ENCODE measurements around the gene DGLUCY. TPM values are rescaled to one million over a fixed set of nuclear protein-coding genes. Genes with fewer than 3 reads are reported as not detected.
"Not testable (repeated sequence)": the region's sequence is repeated elsewhere in the genome, so short reads cannot be mapped to it uniquely, and the experiment has no call there.

The DGLUCY gene
- total RNA-seq, 1 donor from 2014 or later = 59.2 TPM

DNA sequence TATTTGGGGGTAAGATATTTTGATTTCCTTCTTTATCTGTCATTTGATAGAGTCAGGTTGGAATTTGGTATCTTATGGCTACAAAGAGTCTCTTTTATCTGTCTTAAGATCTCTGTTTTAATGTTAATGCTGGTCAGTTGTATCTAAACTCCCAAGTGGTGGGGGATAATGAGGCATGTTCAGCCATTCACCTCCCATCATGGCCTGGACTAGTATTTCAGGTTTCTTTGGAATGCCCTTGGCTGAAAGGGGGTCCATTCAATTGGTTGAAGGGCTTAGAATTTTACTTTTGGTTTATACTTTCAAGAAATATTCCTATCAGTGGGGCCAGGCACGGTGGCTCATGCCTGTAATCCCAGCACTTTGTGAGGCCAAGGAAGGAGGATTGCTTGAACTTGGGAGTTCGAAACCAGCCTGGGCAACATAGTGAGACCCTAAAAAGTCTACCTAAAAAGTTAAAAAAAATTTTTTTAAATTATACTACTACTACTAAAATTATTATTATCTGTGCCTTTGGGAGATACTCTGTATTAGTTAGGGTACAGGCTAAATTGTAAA, 4.7 kb downstream of the DGLUCY start:
- TF ChIP-seq, protein P1, sequence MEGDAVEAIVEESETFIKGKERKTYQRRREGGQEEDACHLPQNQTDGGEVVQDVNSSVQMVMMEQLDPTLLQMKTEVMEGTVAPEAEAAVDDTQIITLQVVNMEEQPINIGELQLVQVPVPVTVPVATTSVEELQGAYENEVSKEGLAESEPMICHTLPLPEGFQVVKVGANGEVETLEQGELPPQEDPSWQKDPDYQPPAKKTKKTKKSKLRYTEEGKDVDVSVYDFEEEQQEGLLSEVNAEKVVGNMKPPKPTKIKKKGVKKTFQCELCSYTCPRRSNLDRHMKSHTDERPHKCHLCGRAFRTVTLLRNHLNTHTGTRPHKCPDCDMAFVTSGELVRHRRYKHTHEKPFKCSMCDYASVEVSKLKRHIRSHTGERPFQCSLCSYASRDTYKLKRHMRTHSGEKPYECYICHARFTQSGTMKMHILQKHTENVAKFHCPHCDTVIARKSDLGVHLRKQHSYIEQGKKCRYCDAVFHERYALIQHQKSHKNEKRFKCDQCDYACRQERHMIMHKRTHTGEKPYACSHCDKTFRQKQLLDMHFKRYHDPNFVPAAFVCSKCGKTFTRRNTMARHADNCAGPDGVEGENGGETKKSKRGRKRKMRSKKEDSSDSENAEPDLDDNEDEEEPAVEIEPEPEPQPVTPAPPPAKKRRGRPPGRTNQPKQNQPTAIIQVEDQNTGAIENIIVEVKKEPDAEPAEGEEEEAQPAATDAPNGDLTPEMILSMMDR (IDR thresholded peaks at IDR 0.05) = no peak
- DNase-seq (ENCODE audit: low spot score in 2 of 2) = no peak
- no peak overlapping the region for H3K27ac ChIP-seq
- no peaks in the 10 kb centered on the region for H3K9me3 ChIP-seq
- H3K36me3 ChIP-seq = no peaks in the 10 kb centered on the region
- H3K27me3 ChIP-seq = no peaks in the 10 kb centered on the region
- H3K4me1 ChIP-seq = peaks cover 7 to 11% of the 10 kb centered on the region in 2 donors
- intact Hi-C loops (cut with DNase I) = no loop called here
- H3K4me3 ChIP-seq = no peak overlapping the region

DNA sequence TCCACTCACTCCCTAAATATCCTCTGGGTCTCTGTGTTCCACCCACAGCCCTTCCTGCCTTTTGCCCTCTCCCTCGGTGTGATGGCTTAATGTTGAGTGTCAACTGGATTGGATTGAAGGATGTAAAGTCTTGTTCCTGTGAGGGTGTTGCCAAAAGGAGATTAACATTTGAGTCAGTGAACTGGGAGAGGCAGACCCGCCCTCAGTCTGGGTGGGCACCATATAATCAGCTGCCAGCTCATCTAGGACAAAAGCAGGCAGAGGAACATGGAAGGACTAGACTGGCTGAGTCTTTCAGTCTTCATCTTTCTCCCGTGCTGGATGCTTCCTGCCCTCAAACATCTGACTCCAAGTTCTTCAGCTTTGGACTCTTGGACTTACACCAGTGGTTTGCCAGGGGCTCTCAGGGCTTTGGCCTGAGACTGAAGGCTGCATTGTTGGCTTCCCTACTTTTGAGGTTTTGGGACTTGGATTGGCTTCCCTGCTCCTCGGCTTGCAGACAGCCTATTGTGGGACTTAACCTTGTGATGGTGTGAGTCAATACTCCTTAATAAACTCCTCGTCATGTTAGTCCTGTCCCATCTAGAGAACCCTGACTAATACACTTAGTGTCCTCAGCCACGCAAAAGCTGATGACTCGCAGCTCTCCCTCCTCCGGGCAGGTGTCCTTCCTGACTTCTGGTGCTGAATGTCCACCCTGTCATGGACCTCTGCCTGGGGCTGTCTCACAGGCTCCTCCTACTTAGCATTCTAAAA, 5.9 kb downstream of the DGLUCY start:
- TF ChIP-seq, protein P1 (IDR thresholded peaks at IDR 0.05) = no peak
- Histone ChIP-seq H3K36me3 (no peaks in the 10 kb centered on the region), H3K9me3 (no peaks in the 10 kb centered on the region), H3K4me1 (peaks cover 7 to 9% of the 10 kb centered on the region in 2 donors), H3K27ac (no peak overlapping the region), H3K4me3 (no peak overlapping the region), H3K27me3 (no peaks in the 10 kb centered on the region)
- intact Hi-C loops (cut with DNase I) = no loop called here
- no peak for DNase-seq (ENCODE audit: low spot score in 2 of 2)

DNA sequence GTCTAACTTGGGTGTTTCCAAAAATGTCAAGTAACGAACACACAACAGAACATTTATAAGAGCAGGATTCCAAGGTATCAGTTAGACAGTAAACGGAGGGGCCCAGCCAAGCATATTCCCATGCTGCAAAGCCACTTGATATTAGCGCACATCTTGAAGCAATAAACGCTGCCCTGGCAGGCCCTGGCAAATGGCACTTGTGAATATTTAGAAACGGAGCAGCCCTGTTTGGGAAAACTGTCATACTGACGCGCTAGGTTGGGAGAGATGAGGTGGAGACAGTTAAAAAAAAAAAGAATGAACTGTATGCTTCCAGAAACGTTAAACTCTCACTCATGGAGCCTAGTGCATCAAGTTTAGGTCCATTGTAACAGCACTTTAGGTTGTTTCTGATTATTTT, 9.3 kb downstream of the DGLUCY start:
- Histone ChIP-seq H3K4me1 (no peaks in the 10 kb centered on the region), H3K9me3 (no peaks in the 10 kb centered on the region), H3K27ac (no peak overlapping the region), H3K27me3 (no peaks in the 10 kb centered on the region), H3K36me3 (no peaks in the 10 kb centered on the region), H3K4me3 (no peak overlapping the region)
- intact Hi-C loops (cut with DNase I) = no loop called here
- TF ChIP-seq, protein P1 (IDR thresholded peaks at IDR 0.05) = no peak
- DNase-seq (ENCODE audit: low spot score in 2 of 2) = no peak

DNA sequence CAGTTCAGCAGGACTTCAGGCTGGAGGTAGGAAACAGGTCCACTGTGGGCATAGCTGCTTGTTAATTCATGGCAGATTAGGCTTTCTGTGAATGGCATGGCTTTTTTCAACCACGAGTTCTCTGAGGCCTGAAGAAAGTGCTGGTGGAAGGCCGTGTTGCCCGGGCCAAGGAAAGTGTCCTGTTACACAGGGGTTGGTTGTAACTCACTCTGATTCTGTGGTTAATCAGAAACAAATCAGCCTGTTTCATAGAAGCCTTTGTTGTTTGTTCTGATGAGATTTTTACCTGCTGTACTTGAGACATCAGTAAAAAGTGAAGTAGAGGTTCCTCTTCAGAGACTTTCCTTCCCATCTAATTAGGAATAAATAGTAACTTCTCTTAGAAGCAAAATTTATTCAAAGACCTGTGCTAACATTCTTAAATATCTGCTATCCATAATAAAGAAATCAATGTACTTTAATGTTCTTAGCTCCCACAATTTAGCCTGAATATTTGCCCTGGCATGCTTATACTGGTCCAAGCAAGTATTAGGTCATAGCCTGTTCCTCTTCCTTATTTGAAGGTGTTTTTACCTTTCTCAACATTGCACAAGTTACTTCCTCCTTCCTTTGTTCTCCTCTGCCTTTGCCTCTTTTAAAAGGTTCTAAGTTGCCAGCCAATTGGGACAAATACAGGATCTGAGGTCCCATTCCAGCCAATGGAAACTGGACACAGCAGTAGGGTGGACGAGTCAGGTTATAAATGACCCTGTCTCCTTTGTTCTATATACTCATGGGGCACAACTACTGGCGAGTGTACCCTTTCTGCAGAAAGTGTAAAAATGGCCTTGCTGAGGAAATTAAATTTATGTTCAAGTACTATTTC, 10.8 kb downstream of the DGLUCY start:
- H3K27me3 ChIP-seq; H3K9me3 ChIP-seq; H3K4me1 ChIP-seq; H3K36me3 ChIP-seq; H3K27ac ChIP-seq; intact Hi-C loops (cut with DNase I); H3K4me3 ChIP-seq; DNase-seq (ENCODE audit: low spot score in 2 of 2): not testable (repeated sequence)

DNA sequence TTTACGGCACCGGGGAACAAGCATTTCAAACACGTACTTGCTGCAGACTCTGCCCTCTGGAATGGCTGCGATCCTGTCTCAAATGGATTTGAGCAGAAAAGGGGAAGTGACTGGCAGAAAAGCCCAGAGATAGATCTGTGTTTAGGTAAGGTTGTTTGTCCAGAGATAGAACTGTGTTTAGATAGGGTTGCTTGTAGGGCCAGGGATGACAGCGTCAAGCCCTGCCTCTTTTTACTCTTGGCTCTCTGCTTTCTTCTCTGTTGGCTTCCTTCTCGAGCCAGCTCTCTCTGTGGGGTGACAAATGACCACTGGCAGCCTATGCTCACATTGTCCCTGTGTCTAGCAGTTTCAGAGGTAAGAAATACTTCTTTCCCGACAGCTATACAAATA, 11.4 kb downstream of the DGLUCY start:
- H3K36me3 ChIP-seq = no peaks in the 10 kb centered on the region
- no peaks in the 10 kb centered on the region for H3K4me1 ChIP-seq
- intact Hi-C loops (cut with DNase I) = no loop called here
- no peak for DNase-seq (ENCODE audit: low spot score in 2 of 2)
- no peak overlapping the region for H3K4me3 ChIP-seq
- H3K27ac ChIP-seq = no peak overlapping the region
- TF ChIP-seq, protein P1 (IDR thresholded peaks at IDR 0.05) = no peak
- no peaks in the 10 kb centered on the region for H3K27me3 ChIP-seq
- no peaks in the 10 kb centered on the region for H3K9me3 ChIP-seq

DNA sequence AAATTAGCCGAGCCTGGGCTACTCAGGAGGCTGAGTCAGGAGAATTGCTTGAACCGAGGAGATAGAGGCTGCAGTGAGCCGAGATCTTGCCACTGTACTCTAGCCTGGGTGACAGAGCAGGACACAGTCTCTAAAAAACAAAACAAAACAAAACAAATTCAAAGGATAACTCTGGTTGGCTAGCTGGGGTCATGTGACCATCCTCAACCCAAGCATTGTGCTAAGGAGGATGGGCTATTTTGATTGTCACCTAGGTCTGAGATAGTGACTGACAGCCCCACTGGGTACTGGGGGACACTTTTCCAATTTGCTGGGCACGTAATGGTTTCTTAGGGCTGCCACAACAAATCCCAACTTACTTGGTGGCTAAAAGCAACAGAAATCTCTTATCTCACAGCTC, 11.9 kb downstream of the DGLUCY start:
- DNase-seq (ENCODE audit: low spot score in 2 of 2) = no peak
- H3K4me3 ChIP-seq = no peak overlapping the region
- H3K4me1 ChIP-seq = no peaks in the 10 kb centered on the region
- intact Hi-C loops (cut with DNase I) = no loop called here
- TF ChIP-seq, protein P1 (IDR thresholded peaks at IDR 0.05) = no peak
- no peak overlapping the region for H3K27ac ChIP-seq
- H3K9me3 ChIP-seq = no peaks in the 10 kb centered on the region
- no peaks in the 10 kb centered on the region for H3K27me3 ChIP-seq
- H3K36me3 ChIP-seq = no peaks in the 10 kb centered on the region

Data from ascending aorta (tissue), 2 donors.